ENCODE results near the gene ZNF101.

Gene ZNF101

DNA sequence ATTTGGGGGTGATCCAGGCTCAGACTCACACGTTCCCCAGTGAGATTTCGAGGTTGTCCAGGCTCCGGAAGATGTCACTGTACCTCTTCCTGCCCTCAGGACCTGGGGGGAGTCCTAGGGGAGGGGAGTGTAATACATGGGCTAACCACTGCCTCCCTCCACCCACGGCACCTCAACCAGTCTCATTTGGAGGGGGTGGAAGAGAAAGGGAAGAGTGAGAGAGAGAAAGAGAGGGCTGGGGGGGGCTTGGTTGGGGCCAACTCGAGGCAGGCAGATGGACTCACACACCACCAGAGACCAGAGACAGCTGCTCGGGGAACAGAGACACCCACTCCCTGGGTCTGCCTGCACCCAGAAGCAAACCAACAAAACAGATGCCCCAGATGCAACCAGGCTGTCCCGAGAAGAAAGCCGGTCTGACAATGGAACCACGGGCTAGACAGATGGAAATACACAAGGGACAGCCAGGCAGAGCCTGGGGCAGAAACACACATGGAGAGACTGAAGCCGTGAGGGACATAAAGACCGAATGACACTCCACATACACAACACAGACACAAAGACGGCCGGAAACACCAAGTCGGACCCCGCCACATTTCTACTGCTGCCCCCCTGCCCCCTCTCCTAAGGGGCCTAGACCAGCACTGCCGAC, 26.0 kb upstream of the ZNF101 start:
- DNase-seq = peak; percentile 39

DNA sequence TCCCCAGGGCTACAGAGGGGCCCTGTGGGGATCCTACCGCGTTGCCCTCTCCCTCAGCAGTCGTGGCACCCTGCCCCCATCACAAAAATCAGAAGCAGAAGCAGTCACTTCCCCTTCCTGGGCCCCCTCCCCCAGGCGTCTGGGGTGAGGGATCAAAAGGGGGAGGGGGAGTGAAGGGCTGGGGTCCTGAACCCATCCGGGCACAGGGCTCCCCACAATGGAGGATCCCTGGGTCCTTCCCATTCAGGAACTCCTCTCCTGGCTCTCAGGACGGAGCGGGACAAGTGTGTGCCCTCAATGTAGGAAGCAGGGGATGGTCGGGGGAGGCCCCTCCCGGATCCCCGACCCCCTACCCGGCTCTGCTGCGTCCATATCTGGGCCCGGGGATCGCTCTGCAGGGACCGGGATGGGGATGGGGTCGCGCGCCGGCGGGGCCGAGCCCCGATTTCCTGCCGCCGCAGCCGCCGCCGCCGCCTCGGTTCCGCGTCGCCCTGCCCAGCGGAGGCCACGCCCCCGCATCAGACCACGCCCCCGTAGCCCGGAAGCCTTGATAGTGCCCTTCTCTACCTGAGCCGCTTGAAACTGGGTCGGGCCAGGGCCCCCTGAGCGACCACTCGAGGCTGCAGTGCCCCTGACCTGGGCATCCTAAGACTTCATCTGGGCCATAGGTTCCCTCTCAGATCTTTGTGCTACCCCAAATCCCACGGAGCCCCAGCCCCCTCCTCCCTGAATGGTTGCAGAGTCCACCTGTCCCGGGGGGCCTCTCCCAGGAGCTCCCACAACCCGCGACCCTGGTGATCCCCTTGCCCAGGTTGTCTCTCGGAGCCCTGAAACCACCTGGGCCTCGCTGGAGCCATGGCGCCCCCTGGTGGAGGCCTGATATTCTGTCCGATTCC, 25.2 kb upstream of the ZNF101 start, which contains the start of gene GMIP:
Gene GMIP (minus strand): TSS at position 500 of the 896 bp plus-strand sequence. CDS start 128 bp downstream, at position 372.
- peak; percentile 79 for DNase-seq

DNA sequence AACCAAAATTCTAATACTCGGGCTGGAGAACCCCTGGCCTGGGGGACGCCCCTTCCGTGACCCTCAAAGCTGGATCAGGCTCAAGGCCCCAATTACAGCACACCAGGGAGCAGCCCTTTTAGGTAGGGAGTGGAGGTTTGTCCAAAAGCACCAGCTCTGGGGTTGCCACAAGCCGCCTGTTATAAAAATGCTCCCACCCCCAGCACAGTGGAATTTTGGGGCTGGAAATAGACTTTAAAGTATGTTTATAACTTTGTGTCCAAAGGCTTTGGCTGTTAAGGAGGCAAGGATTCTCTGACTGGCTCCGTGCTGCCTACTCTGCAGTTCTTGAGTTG, 24.6 kb upstream of the ZNF101 start:
- DNase-seq = no peak

DNA sequence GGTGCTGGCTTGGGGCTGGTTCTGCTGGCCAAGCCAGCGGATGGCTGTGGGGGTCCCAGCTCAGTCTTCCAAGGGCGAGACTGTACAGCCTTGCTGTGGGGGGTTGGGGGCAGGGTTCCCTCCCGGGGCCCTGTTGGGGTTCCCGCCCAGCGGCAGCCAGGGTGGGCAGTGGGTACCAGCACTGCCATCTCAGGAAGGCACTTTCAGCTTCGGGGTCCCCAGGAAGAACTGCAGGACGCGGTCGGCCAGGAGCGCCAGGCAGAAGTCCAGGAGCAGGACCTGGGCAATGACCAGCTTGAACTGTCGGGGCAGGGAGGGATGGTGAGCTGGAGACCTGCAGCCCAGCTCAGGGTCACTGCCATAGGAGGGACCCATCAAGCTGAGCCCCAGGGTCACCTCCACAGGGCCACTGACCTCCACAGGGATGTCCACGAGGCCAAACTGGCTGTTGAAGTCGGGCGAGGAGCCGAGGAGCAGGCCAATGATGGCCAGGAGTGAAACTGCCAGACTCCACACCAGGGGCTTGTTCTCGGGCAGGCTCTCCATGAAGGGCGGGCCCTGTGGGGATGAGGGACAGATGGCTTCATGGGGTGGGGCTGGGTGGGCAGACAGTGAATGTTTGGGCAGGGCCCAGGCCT, 23.3 kb upstream of the ZNF101 start:
- no peak for DNase-seq

DNA sequence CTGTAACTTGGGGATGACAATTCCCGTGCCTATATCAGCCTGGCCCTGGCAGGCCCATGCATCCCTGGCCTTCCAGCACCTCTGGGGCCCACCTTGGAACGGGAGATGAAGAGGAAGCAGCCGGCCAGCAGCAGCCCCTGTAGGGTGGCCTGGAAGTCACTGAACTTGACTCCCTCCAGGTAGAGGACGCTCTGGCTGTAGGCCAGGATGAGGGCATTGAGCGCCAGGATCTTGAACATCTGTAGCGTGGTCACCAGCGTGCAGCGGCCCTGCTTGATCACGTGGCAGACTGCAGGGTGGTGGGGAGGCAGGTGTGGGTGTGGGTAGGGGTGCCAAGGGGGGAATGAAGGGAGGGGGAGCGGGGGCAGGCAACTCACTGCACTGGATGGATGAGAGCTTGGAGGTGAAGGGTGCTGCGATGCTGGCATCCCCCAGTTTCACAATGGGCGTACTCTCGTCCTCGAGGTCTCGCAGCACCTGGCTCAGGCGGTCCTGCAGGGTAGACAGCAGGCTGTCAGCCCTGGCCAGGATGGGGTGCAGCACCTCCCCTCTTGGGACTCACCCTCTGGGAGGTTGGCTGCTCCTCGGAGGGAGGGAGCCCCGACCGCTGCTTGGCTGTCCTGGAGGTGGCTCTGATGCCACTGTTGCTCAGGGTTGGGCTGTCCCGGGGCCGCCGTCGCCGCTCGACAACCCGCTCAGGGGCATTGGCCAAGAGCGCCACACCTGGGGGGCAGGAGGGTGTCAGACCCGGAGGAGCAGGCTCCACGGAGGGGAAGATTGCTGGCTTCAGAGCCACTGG, 21.4 kb upstream of the ZNF101 start:
- DNase-seq = no peak

DNA sequence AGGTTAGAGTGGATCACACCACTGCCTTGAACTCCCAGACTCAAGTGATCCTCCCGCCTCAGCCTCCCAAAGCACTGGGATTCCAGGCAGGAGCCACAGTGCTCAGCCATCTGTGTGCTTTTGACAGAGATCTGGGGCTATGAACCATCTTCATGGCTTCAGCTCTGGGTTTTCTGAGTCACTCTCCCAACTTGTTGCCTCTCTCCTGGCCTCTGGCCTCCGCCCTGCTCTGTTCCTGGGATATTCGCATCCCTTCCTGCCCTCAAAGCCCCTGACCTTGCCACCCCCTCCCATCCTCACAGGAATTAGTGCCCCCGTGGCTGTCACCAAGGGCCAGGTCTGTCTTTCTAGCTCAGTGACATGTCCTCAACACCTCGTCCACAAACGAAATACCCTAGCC, 19.5 kb upstream of the ZNF101 start:
- no peak for DNase-seq

DNA sequence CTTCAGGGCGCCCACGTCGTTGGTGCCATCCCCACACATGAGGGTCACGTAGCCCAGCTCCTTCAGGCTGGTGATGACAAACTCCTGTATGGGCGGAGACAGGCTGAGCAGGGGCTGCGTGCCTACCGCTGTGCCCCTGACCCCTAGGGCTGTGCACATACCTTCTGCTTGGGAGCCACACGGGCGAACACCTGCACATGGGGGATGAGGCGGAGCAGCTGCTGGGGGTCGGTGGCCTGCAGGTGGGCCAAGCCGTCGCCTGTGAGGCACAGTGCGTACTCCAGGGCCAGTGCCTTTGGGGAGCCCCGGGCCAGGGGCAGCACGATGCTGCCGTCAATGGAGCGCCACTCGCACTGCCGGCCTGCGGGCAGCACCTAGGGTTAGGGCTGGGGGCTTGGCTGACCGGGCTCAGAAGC, 19.1 kb upstream of the ZNF101 start:
- no peak for DNase-seq

DNA sequence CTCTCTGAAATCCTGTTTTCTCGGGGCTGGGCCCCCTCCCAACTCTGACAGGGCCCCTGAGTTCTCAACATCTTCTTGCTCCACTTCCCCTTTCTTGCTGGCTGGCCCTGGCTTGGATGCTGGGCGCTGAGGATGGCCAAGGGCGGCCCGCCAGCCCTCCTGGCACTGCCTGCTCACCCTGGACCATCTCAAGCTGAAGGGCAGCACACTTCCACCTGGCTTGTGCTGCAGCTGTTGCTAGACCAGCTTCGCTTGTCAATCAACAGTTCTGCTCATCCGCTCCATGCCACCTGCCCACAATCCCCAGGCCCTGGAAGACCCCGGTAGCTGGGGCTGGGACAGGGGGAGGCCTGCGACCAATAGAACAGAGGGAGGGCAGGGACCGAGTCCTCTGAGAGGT, 18.3 kb upstream of the ZNF101 start:
- no peak for DNase-seq

DNA sequence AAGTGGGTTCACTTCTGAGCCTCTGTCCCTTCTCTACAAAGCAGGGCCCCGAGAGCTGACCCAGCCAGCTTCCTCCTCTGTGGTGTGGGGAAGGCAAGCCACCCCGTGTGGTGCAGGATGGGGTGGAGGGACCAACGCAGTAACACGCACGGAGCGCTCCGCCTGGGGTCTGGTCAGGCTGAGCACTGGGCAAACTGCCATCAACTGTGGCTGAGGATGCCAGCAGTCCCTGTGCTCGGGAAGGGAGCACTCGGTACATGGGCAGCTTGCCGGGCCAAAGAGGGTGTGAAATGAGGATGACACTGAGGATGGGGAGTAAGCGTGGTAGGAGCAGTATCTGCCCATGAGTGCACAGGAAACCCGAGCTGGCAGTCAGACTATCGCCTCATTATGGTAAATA, 17.6 kb upstream of the ZNF101 start:
- DNase-seq = no peak

DNA sequence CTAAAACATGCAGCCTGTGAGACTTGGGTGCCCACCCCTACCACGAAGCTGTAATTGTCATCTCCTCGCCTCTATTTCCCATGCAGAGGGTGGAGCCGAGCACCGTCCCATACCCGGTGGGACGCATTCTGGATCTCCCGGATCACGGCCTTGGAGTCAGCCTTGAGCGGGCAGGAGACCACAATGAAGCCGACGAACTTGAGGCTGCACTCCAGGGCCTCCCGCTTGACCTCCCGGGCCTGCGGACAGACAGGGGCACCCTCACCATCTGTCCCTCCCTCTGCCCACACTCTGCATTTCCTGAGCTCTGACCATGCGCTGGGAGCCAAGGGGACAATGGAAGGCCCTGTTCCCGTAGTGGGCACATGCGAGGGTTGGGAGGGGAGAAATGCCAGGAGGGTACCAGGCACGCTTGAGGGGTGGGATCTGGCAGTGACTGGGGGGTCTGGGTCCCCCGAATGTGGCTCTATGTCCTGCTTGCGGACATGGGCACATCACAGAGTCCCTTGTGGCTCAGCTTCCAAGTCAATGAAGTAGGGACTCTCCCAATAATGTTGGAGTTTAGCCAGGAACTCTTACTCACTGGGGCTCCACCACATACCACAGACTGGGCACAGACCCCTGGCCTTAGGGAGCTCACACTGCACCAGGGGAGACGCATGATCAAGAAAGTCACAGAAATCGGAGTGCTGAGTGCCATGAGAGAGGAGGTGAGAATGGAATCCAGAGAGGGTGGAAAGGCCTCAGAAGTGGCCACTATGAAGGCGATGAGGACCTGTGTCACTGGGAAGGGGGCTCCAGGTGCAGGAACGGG, 15.9 kb upstream of the ZNF101 start:
- DNase-seq = no peak

DNA sequence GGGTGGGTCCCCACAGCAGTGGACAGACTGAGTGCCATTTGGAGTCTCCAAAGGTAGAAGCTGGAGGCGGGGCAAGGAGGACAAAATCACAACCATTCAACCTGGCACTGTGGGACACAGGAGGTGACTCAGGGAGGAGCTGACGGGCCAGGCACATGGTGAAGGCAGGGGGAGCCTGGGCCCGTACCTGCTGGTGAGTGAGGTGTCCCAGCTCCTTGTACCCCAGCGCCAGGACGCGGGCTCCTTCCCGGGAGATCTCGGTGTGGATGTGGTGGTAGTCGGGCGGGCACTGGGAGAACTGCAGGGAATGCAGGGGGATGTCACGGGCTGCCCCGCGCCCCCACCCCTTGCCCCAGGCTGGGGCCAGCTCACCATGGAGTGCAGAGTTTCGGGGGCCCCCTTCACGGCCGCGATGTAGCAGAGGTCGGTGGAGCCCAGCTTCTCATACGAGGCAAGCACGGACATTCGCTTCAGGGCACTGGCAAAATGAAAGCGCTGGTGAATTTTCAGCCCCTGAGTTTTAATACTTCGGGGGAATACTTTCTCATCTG, 15.0 kb upstream of the ZNF101 start:
- no peak for DNase-seq

DNA sequence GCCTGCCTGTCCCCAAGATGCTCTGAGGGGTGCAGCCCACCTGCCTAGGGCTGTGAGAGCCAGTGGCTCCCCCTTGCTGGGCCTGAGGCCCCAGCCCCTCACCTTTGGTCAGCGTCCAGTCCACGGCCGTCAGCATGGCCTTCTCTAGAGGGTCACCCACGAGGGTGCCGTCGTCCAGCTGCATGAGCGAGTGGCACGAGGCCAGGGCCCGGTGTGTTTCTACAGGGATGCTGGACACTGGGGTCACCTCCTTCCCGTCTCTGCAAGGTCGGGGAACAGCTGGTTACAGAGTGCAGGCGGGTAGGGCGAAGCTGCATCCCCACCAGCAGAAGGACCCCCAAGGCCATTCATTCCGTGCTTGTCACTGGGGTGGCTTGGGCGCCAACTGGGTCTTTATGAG, 14.2 kb upstream of the ZNF101 start:
- DNase-seq = no peak

DNA sequence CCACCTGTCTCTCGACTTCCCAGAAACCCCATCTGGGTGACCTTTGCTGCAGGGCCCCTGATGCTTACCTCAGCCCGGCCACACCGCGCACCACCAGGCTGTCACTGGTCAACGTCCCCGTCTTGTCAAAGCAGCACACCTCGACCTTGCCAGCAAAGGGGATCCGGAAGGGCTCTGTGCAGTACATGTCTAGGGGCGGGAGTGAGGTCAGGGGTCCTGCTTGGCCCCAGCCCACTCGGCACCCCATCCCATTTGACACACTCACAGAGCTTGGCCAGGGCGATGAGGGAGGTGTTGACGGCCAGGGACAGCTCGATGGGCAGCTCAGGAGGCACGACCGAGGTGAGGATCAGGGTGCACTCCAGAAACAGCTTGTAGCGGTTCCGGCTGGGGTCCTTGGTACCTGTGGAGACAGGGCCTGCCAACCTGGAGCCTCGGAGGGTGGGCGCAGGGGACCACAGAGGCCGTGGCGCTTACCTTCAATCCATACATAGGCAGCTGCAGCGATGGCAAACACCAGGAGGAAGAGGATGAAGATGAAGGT, 13.5 kb upstream of the ZNF101 start:
- no peak for DNase-seq

DNA sequence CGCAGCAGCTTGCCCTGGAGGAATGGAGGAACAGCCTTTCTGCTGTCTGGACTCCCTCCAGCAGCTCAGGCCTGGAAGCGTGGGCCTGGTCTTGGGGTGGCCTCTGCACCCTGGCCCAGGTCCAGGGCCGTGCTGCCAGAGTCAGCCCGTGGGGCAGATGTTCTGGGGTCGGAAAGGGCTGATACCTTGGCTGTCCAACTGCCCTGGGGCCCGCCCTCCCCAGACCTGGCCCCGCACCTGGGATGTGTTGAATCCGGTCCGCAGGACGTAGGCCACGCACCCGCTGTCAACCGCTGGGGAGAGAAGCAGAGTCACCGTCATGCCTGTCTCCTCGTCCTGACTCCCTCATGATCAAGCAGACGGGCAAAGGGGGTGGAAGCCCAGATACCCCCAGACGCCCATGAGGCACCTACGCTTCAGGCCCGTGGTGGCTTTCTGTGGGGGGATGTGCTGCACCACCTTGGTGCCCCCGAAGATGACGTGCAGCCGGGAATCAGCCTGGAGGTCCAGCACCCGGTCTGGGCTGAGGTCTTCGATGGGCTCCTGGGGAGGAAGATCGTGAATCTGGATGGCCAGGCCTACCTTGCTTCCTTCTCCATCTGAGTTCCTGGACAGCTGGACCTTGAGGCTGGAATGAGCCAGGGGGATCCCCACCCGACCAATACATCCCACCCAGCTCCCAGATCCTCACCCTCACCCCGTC, 12.8 kb upstream of the ZNF101 start:
- DNase-seq = no peak

DNA sequence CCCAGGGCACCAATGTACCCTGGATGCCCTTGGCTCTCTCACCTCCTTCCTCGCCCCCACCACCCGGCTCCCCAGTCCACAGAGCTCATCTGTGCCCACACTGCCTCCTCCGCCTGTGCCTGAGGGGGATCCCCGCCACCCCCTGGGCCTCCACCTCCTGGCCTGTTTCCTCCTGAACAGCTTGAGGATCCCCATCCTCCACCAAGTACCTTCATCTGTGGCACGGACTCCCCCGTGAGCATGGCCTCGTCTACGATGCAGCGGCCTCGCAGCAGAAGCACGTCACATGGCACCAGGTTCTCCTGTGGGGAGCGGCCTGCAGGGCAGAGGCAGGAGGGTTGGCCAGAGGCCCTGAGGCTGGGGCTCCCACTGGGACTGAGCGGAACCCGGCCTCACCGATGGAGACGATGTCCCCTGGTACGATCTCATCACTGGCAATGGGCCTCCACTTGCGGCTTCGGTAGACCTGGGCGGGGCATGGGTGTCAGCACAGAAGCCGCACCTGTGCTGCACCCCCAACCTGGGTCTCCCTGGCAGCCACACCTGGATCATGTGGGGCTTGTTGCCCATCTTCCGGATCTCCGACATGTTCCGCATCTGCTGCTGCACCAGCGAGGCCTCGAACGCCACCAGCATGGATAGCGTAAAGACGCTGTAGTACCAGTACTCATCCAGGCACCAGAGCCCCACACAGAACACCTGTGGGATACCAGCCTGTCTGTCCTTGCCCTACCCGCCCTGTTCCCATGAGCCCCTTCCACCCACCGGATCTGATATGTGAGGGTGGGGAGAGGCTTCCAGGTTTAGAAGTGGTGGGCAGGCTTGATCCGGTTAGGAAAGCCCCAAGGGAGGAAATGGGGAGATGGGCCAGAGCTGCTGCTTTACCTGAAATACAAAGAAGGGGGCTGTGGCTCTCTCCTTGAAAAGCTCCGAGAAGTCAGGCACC, 11.9 kb upstream of the ZNF101 start:
- no peak for DNase-seq

DNA sequence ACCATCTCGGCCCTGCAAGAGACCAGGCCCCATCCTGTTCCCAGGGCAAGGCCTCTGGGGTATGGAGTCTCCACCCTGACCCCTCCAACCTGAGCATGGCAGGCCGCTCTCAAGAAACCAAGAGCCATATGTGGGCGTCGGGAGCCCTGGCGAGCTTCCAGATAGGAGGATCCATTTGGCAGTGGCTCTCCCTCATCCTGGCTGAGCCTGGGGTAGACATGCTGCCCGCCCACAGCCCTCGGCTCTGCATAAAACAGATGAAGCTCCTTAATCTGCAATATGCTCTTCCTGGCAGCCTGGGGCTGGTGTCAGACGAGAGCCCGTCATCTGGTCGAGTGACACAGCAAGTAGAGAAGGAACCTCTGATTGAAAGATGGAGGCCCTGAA, 11.2 kb upstream of the ZNF101 start:
- no peak for DNase-seq

DNA sequence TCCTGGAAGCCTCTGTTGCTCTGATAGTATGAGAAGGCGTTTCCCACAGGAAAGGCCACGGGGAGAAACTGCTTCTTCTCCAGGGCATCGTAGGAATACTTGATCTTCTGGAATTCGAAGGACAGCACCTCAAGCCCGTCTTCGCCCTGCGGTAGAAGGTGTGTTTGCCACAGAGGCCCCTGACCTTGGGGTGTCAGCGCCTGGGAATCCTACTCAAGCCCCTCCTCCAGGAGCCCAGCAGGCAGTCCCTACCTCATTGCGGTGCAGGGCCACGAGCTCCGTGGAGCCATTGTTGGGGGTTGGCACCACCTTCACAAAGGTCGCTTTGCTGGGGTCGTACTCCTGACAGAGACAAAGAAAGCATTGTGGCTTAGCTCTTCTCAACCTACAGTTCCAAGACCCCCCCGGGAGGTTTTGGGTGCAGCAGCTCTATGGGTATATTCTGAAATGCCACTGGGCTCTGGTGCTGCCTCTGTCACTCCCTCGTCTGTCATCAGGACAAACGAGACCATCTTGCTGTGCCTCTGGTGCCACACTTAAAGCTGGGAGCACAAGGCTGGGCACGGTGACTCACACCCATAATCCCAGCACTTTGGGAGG, 8.9 kb upstream of the ZNF101 start:
- DNase-seq = no peak

DNA sequence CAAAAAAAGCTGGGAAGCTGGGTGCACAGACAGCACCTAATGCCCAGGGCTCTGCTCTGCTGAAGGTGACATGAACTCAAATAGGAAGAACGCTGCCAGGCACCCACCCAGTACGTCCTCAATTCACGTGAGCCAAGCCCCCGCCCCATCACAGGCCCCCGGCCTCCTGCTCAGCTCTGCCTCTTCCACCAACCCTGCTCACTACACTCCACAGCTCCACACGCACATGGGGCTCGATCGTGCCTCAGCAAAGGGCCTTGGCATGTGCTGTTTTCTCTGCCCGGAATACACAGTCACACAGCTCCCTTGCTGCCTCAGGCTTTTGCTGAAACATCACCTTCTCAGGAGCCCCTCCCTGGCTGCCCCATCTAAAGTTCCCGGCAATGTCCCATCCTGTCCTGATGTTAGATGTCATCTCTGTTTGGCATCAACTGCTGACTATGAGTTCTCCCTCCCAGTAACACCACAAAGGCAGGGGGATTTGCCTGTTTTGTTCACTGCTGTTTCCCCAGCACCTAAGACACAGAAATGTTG, 7.4 kb upstream of the ZNF101 start:
- no peak for DNase-seq

DNA sequence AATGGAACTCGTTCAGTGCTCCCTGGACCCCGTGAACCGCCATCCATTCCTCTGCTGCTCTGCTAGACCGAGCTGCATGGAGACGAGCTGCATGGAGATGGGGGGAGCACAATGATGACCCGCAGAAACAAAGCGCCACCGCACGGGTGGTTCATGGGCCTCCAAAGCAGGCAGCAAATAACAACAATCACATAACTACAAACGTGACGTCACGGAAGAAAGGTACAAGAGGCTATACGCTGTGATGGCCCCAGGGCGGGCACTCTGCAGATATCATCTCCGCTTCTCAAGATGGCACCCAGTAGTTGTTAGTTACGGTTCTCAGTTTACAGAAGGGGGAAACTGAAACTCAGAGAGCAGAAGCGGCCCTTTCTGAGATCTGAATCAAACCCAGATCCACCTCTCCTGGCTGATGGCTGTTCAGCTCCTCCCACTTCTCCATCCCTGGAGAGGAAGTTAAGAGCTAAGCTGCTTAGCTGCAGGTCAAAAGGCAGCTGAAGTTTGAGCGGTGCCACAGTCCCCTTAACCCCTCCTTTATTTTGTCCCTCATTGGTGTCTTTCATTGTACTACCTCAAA, 6.9 kb upstream of the ZNF101 start:
- DNase-seq = no peak

Data from DMS53 (cell line).